ENCODE results near the gene TTPAL. TPM values are rescaled to one million over a fixed set of nuclear protein-coding genes. Genes with fewer than 3 reads are reported as not detected.

TTPAL gene
- total and polyA plus RNA-seq, 10 of the 15 experiments (the other 5 are each of a cell fraction or from before 2014, with no cell fraction given): 4.0 to 24.0 (median 9.3) TPM

DNA sequence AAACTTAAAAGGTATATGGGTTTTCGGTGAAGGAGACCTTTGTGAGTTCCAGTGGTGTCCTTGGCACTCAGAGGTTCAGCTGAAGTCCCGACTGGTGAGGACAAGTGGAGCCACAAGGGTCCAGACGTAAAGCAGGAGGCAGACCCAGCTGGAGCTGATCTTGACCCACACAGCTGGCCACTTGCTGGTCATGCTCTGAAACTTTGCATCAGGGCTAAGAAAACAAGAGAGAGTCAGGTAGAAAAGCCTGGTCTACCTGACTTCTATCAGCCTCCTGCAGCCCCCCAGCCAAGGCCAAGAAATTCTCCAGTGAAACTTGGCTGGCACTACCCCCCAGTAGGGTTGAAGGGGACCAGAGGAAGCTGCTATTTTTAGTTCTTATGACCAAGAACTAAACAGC is 24.5 kb downstream of the TTPAL start:
- H2AFZ ChIP-seq (ENCODE audit: control insufficient read depth, low read depth, low read length): no peak overlapping the region
- no peak for ATAC-seq
- TF ChIP-seq MTA2 (IDR thresholded peaks at IDR 0.05; ENCODE audit: low read depth): no peak
- no peak for TF ChIP-seq CHD2 (IDR thresholded peaks at IDR 0.05; ENCODE audit: borderline replicate concordance, low read depth, low read length)
- TF ChIP-seq, protein P1, sequence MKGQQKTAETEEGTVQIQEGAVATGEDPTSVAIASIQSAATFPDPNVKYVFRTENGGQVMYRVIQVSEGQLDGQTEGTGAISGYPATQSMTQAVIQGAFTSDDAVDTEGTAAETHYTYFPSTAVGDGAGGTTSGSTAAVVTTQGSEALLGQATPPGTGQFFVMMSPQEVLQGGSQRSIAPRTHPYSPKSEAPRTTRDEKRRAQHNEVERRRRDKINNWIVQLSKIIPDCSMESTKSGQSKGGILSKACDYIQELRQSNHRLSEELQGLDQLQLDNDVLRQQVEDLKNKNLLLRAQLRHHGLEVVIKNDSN (IDR thresholded peaks at IDR 0.05; ENCODE audit: borderline replicate concordance, extremely low read length, insufficient read depth, low read depth, low read length): no peak
- TF ChIP-seq RFX5 (IDR thresholded peaks at IDR 0.05; ENCODE audit: low read depth, low read length): no peak
- TF ChIP-seq FOXM1 (IDR thresholded peaks at IDR 0.05; ENCODE audit: low read depth, low read length): no peak
- no peak for TF ChIP-seq EZH2 (IDR thresholded peaks at IDR 0.05; ENCODE audit: borderline replicate concordance, control insufficient read depth, low read depth, low read length)
- TF ChIP-seq, protein P2, sequence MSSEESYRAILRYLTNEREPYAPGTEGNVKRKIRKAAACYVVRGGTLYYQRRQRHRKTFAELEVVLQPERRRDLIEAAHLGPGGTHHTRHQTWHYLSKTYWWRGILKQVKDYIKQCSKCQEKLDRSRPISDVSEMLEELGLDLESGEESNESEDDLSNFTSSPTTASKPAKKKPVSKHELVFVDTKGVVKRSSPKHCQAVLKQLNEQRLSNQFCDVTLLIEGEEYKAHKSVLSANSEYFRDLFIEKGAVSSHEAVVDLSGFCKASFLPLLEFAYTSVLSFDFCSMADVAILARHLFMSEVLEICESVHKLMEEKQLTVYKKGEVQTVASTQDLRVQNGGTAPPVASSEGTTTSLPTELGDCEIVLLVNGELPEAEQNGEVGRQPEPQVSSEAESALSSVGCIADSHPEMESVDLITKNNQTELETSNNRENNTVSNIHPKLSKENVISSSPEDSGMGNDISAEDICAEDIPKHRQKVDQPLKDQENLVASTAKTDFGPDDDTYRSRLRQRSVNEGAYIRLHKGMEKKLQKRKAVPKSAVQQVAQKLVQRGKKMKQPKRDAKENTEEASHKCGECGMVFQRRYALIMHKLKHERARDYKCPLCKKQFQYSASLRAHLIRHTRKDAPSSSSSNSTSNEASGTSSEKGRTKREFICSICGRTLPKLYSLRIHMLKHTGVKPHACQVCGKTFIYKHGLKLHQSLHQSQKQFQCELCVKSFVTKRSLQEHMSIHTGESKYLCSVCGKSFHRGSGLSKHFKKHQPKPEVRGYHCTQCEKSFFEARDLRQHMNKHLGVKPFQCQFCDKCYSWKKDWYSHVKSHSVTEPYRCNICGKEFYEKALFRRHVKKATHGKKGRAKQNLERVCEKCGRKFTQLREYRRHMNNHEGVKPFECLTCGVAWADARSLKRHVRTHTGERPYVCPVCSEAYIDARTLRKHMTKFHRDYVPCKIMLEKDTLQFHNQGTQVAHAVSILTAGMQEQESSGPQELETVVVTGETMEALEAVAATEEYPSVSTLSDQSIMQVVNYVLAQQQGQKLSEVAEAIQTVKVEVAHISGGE (CRISPR knock-in tag; IDR thresholded peaks at IDR 0.05): no peak
- no peak for TF ChIP-seq STAT3 (IDR thresholded peaks at IDR 0.05; ENCODE audit: low read depth, low read length)
- no peak for TF ChIP-seq ZSCAN29 (IDR thresholded peaks at IDR 0.05)
- TF ChIP-seq SREBF1 (IDR thresholded peaks at IDR 0.05; ENCODE audit: low read length): no peak
- no peak for TF ChIP-seq BHLHE40 (IDR thresholded peaks at IDR 0.05; ENCODE audit: borderline replicate concordance in 1 of 2, low read depth in 2 of 2, low read length in 1 of 2)
- no peak for TF ChIP-seq CREM (IDR thresholded peaks at IDR 0.05; ENCODE audit: low read depth)
- TF ChIP-seq NFYA (IDR thresholded peaks at IDR 0.05; ENCODE audit: borderline replicate concordance, low read depth, low read length): no peak
- TF ChIP-seq EGR1 (IDR thresholded peaks at IDR 0.05; ENCODE audit: borderline replicate concordance in 1 of 2, low read depth in 2 of 2, low read length in 2 of 2): no peak
- TF ChIP-seq, protein P3, sequence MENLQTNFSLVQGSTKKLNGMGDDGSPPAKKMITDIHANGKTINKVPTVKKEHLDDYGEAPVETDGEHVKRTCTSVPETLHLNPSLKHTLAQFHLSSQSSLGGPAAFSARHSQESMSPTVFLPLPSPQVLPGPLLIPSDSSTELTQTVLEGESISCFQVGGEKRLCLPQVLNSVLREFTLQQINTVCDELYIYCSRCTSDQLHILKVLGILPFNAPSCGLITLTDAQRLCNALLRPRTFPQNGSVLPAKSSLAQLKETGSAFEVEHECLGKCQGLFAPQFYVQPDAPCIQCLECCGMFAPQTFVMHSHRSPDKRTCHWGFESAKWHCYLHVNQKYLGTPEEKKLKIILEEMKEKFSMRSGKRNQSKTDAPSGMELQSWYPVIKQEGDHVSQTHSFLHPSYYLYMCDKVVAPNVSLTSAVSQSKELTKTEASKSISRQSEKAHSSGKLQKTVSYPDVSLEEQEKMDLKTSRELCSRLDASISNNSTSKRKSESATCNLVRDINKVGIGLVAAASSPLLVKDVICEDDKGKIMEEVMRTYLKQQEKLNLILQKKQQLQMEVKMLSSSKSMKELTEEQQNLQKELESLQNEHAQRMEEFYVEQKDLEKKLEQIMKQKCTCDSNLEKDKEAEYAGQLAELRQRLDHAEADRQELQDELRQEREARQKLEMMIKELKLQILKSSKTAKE (IDR thresholded peaks at IDR 0.05; ENCODE audit: low read depth, poor library complexity, severe bottlenecking): no peak
- intact Hi-C loops (cut with micrococcal nuclease; ENCODE audit: unreplicated experiment) (no loop called here), in situ Hi-C loops (cut with MboI) (no loop called here)
- CTCF ChIA-PET: no interaction called here
- no peak overlapping the region for H3K4me2 ChIP-seq (ENCODE audit: control insufficient read depth, insufficient read depth)
- peaks cover 8% of the 10 kb centered on the region; the same call in 1 of the 2 replicates for H3K4me1 ChIP-seq (ENCODE audit: control insufficient read depth, insufficient read depth, low read length)
- no peak for FAIRE-seq
- no peaks in the 10 kb centered on the region for H3K79me2 ChIP-seq (ENCODE audit: control insufficient read depth, insufficient read depth, low read length)
- peaks cover 16 to 37% of the 10 kb centered on the region in 2 experiments for H3K36me3 ChIP-seq (ENCODE audit: control insufficient read depth in 2 of 2, insufficient read depth in 2 of 2, low read length in 1 of 2)
- 100% methylated on average over 3 of the region's 3 CpGs for WGBS (ENCODE audit: insufficient coverage, insufficient replicate concordance, low lambda C conversion rate, missing lambda C conversion rate)
- RAD21 ChIA-PET (ENCODE audit: unreplicated experiment): interaction anchor here (1.0 kb wide), 1 partner anchor 75 kb away, joined by 3 read pairs; no protein-coding TSS in a partner anchor
- BruUV-seq (replicated peaks): no TSS peak
- H3K9me3 ChIP-seq (replicated peaks; ENCODE audit: control insufficient read depth, insufficient read depth, low read length): no peaks in the 10 kb centered on the region
- H3K4me3 ChIP-seq: no peak overlapping the region
- no peak overlapping the region for H3K9ac ChIP-seq (ENCODE audit: control insufficient read depth, insufficient read depth, low read length)
- H3K27ac ChIP-seq (ENCODE audit: control insufficient read depth, insufficient read depth): no peak overlapping the region
- POLR2A ChIA-PET: no interaction called here
- H3K27me3 ChIP-seq (replicated peaks in 1 of 2; ENCODE audit: control insufficient read depth in 2 of 2, insufficient read depth in 2 of 2, low read length in 1 of 2): no peaks in the 10 kb centered on the region
- DNase-seq (ENCODE audit: low read depth, low spot score): no peak
- no peaks in the 10 kb centered on the region for H4K20me1 ChIP-seq (ENCODE audit: control insufficient read depth, insufficient read depth)
- SMC1A ChIA-PET (ENCODE audit: uncharacterized antibody, unreplicated experiment): no interaction called here

Measured in GM12878 (cell line).